Epithelial cell of esophagus (primary cell): ENCODE measurements around the gene CISD3.

ENCODE experiments used
- DNase-seq: peaks from one replicate; pipeline ENCODE4 v3.0.0; 2010; ENCODE audit warnings: low read depth
- H3K4me3 ChIP-seq: 2 replicates; pipeline ENCODE4 v1.5.1; 2011; ENCODE audit warnings: mild to moderate bottlenecking, low read length, control low read depth
- CTCF ChIP-seq: IDR thresholded peaks from 2 replicates; pipeline ENCODE4 v1.5.1; 2011; ENCODE audit warnings: low read depth, mild to moderate bottlenecking, low read length, control low read depth, inconsistent platforms; ENCODE audit not compliant: insufficient read depth; ENCODE audit errors: missing control alignments

CISD3 gene

DNA sequence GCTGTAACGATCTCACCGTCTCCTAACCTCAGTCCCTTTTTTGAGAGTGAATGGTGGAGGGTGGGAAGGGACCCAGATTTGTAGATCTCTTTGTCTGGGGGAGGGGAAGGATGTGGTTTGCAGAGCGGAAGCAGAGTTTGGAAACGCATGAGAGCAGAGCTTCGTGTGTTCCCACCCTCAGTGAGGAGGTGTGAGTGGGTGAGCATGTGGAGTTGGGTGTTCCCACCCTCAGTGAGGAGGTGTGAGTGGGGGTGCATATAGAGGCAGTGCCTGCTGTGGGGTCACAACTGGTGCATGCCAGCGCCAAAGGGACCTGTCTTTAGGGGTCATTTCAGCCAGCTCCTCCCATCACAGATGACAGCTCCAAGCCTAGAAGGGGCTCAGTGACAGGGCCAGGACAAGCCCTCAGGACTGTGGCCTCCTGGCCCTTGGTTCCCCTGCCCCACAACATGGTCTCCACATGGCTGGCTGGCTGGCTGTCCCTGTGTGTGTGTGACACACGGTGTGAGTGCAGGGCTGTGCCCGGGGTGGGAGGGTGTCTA is 1.8 kb upstream of the CISD3 start:
- H3K4me3 ChIP-seq = no peak overlapping the region
- TF ChIP-seq CTCF = no peak
- DNase-seq = no peak

GRCh38 chr17:38729368-38729885 is 714 bp upstream of the CISD3 start:
- no peak for TF ChIP-seq CTCF
- DNase-seq = no peak
- H3K4me3 ChIP-seq = peak overlapping the region; percentile 50

DNA sequence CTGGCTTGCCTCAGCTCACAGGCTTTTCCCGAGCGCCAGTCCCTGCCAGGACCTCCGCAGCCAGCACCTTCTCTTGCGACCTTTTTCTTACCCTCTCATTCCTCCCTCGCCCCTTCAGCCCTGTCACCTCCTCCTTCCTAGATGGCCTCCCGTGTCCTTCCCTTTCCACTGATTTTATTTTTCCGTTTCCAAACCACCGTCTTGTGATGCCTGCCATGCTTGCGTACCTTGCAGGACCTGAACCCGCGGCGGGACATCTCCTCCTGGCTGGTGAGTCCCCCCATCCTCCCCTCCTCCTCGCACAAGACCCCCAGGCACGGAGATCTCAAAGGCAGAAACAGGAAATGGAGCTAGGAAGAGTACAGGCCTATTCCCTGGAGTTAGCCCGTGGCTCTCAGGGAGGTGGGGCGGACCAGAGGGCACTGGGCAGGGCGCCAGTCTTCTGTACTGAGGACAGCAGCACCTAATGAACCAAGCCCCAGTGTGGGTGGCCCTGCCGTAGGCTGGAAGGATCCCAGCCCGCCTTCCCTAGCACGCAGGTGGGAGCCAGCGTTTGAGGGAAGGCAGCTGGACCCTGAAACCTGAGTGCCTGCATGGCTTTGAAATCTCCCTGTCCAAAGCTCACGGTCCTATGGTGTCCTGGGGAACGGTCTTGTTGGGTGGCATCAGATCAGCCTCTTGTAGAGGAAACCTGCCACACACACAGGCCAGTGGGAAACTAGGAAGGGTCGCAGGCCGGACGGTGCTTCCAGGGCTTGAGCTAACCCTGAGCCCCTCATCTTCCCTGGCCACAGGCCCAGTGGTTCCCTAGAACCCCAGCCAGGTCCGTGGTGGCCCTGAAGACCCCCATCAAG is 612 bp downstream of the CISD3 start:
- DNase-seq = peak; percentile 39
- TF ChIP-seq CTCF = no peak
- peak overlapping the region; percentile 85 for H3K4me3 ChIP-seq

GRCh38 chr17:38731526-38732294 is 1.6 kb downstream of the CISD3 start:
- H3K4me3 ChIP-seq = no peak overlapping the region
- no peak for DNase-seq
- no peak for TF ChIP-seq CTCF

- TF ChIP-seq CTCF = no peak
- H3K4me3 ChIP-seq = no peak overlapping the region
- DNase-seq = no peak
These were observed 2.5 kb downstream of the CISD3 start for GRCh38 chr17:38732376-38733281.
